HG03280 (cell line): Measurements from ENCODE around the gene DYNC1I1.

Source experiments
- ATAC-seq: cut with Tn5 transposase; IDR thresholded peaks from one replicate; pipeline ENCODE4 v1.9.1; 2021; ENCODE audit warnings: mild to moderate bottlenecking, moderate library complexity; ENCODE audit not compliant: unreplicated experiment

The DYNC1I1 gene

GRCh38 chr7:96126382-96126781 lies 354.0 kb downstream of the DYNC1I1 start:
- no peak for ATAC-seq

DNA sequence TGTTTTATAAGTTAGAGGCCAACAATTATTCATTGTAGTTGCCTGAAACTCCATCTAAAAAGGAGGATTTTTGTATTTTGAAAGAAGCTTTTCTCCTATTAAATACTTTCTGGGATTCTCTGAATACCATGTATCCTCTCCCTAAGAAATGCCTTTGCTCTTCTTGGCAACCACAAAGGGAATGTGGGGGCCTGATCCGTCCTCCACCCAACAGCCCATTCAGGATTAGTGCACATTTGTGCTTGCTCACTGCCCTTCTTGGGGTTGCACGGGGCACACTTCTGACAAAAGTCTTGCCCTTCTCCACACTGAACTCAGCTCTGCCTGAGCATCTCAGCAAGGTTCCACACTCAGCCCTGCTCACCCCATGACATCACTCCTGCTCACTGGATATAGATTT lies 355.4 kb downstream of the DYNC1I1 start:
- ATAC-seq = no peak

DNA sequence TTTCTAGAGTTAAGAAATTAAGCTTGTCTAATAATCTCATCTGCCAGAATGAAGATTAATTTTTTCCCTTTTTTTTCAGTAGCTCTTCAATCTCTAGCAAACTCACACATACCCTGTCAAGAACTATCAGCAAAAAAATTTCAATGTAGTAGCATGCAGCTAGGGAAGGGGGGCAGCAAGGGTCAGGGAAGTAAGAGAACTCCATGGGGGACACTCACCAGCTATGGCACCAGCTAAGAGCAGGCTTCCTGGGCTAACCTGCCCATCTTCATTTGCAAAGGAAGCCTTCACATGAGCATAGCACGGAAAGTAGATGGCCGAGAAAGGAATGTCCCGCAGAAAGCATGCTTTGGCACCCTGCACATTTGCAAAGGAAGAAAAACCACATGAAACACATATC lies 359.2 kb downstream of the DYNC1I1 start:
- ATAC-seq = no peak

GRCh38 chr7:96135241-96135640 lies 362.9 kb downstream of the DYNC1I1 start:
- ATAC-seq = no peak

DNA sequence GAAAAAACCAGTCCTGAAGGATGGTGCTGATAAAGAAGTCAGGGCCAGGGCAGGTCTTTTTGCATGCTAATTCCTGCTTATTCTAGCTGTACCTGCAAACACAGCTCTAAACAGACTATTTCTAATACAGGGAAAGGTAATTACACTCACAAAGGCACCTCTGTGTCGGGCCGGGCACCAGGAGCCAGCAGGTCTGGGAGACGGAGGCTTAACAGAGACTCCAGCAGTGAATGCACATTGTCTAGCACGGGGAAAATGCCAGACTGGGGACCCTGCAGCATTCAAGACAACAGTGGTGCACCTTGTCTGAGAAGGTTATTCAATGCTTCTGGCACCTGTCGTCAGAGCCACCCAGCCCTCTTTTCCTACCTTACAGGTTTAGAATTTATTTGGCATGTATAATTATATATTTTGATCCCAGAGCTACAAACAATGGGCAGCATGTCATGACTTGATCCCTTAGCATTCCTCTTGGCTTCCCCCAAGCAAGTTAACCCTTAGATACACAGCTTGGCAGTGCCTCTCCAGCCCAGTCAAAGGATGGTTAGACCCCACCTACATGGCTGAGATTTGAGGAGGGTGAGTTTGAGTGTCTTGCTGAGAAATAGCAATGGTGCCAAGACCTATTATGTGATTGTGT lies 364.4 kb downstream of the DYNC1I1 start:
- no peak for ATAC-seq

DNA sequence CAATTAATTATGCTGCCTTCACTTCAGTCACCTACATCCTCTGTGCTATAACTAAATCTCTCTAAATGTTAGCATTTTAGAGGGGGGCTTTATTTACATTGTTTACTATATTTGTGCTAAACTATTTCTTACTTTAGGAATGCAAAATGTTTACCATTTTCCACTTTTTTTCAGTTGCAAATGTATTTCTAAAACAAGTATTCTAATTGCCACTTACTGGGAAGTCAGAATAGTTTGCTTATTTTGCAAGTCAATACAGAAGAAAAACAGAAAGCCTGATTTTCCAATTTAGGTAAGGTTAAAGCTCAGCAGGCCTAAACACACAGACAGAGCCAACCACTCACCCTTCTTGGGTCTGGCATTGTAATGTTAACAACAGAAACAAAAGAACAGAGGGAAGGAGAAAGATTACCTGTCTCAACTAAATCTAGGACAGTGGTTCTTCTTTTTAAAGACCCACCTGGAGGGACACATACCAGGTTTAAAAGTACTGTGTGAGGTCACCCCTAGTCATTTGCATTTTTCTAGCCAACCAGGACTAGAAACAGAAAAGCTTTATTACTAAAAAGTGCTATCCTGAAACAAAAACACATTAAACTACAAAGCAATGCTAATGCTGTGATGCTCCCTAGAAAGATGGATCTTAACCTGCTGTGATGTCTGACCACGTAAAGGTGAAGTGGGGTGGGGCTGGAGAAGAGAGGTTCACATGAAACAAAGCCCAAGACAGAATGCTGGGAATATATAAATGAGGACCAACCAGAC lies 371.3 kb downstream of the DYNC1I1 start:
- ATAC-seq = no peak

GRCh38 chr7:96144260-96144526 lies 371.8 kb downstream of the DYNC1I1 start:
- ATAC-seq = no peak
